Activated naive CD8-positive, alpha-beta T cell treated with anti-CD3 and anti-CD28 coated beads, Interleukin-2, amount 10 ng/mL, durations not matched to agents 7 days and 5 days (primary cell): ENCODE results near the gene SEC22A. TPM values are rescaled to one million over a fixed set of nuclear protein-coding genes. Genes with fewer than 3 reads are reported as not detected.

ENCODE experiments used
- ATAC-seq: fragments of 150-1000 bp; cut with Tn5 transposase; one replicate; pipeline ENCODE4 v1.10.0; 2021; ENCODE audit warnings: low read depth, moderate library complexity
- POLR2A ChIA-PET: fragments of 350-600 bp; sonication (Branson Sonifier 250); formaldehyde crosslinking; loops from one replicate; lab custom pipeline; 2021; ENCODE audit warnings: antibody characterized with exemption; lab: Charles Lee
- DNase-seq: peaks from one replicate; pipeline ENCODE4 v3.0.0; 2021
- H3K27ac Mint-ChIP-seq: one replicate; pipeline ENCODE4 v1.8.0; 2022; ENCODE audit warnings: mild to moderate bottlenecking, mixed read lengths
- H3K27me3 Mint-ChIP-seq: one replicate; pipeline ENCODE4 v1.8.0; 2022; ENCODE audit warnings: mild to moderate bottlenecking, moderate library complexity, mixed read lengths
- H3K36me3 Mint-ChIP-seq: one replicate; pipeline ENCODE4 v1.8.0; 2021; ENCODE audit warnings: mild to moderate bottlenecking, mixed read lengths
- H3K4me1 Mint-ChIP-seq: one replicate; pipeline ENCODE4 v1.8.0; 2021; ENCODE audit warnings: mixed read lengths
- H3K4me3 Mint-ChIP-seq: one replicate; pipeline ENCODE4 v1.8.0; 2022; ENCODE audit warnings: mild to moderate bottlenecking, moderate library complexity, mixed read lengths
- H3K9me3 Mint-ChIP-seq: one replicate; pipeline ENCODE4 v1.8.0; 2021; ENCODE audit warnings: mixed read lengths
- total RNA-seq, 2 experiments: library from RNA; stranded (reverse); gene quantifications; one replicate each; pipeline ENCODE4 v1.2.3, GENCODE V29; 2021

Gene SEC22A
- total RNA-seq, 2 experiments from 2014 or later = 13.3 to 21.4 TPM

GRCh38 chr3:123290107-123290930, 88.6 kb downstream of the SEC22A start:
- POLR2A ChIA-PET = no interaction called here
- Mint-ChIP-seq H3K4me3 (no peak overlapping the region), H3K27ac (no peak overlapping the region), H3K4me1 (no peaks in the 10 kb centered on the region), H3K27me3 (no peaks in the 10 kb centered on the region), H3K9me3 (no peaks in the 10 kb centered on the region), H3K36me3 (no peaks in the 10 kb centered on the region)
- DNase-seq (no peak), ATAC-seq (no peak)

- H3K4me3 Mint-ChIP-seq = no peak overlapping the region
- no peak for ATAC-seq
- no peaks in the 10 kb centered on the region for H3K4me1 Mint-ChIP-seq
- no peaks in the 10 kb centered on the region for H3K9me3 Mint-ChIP-seq
- no peaks in the 10 kb centered on the region for H3K36me3 Mint-ChIP-seq
- H3K27me3 Mint-ChIP-seq = no peaks in the 10 kb centered on the region
- no peak overlapping the region for H3K27ac Mint-ChIP-seq
- POLR2A ChIA-PET = no interaction called here
- no peak for DNase-seq
These were observed 89.2 kb downstream of the SEC22A start for GRCh38 chr3:123290962-123291361.

- H3K4me1 Mint-ChIP-seq = no peaks in the 10 kb centered on the region
- no peaks in the 10 kb centered on the region for H3K9me3 Mint-ChIP-seq
- H3K27ac Mint-ChIP-seq = no peak overlapping the region
- POLR2A ChIA-PET = no interaction called here
- H3K4me3 Mint-ChIP-seq = no peak overlapping the region
- H3K27me3 Mint-ChIP-seq = no peaks in the 10 kb centered on the region
- DNase-seq (no peak), ATAC-seq (no peak)
- no peaks in the 10 kb centered on the region for H3K36me3 Mint-ChIP-seq
These were observed 89.7 kb downstream of the SEC22A start for GRCh38 chr3:123291404-123291803.

GRCh38 chr3:123292321-123293310, 90.9 kb downstream of the SEC22A start:
- no peaks in the 10 kb centered on the region for H3K9me3 Mint-ChIP-seq
- H3K36me3 Mint-ChIP-seq = no peaks in the 10 kb centered on the region
- H3K4me3 Mint-ChIP-seq = no peak overlapping the region
- no peak overlapping the region for H3K27ac Mint-ChIP-seq
- POLR2A ChIA-PET = no interaction called here
- no peaks in the 10 kb centered on the region for H3K4me1 Mint-ChIP-seq
- no peak for DNase-seq
- no peaks in the 10 kb centered on the region for H3K27me3 Mint-ChIP-seq
- ATAC-seq = no peak

- Mint-ChIP-seq H3K9me3 (no peaks in the 10 kb centered on the region), H3K4me3 (no peak overlapping the region), H3K4me1 (no peaks in the 10 kb centered on the region), H3K27me3 (no peaks in the 10 kb centered on the region), H3K36me3 (no peaks in the 10 kb centered on the region), H3K27ac (no peak overlapping the region)
- POLR2A ChIA-PET = no interaction called here
- ATAC-seq (no peak), DNase-seq (no peak)
These were observed 92.7 kb downstream of the SEC22A start for GRCh38 chr3:123294296-123294938.

GRCh38 chr3:123295171-123295900, 93.6 kb downstream of the SEC22A start:
- H3K36me3 Mint-ChIP-seq = no peaks in the 10 kb centered on the region
- no peak overlapping the region for H3K4me3 Mint-ChIP-seq
- no peak overlapping the region for H3K27ac Mint-ChIP-seq
- POLR2A ChIA-PET = no interaction called here
- DNase-seq = no peak
- H3K27me3 Mint-ChIP-seq = no peaks in the 10 kb centered on the region
- H3K4me1 Mint-ChIP-seq = no peaks in the 10 kb centered on the region
- no peak for ATAC-seq
- H3K9me3 Mint-ChIP-seq = no peaks in the 10 kb centered on the region

- Mint-ChIP-seq H3K4me3 (no peak overlapping the region), H3K27me3 (no peaks in the 10 kb centered on the region), H3K4me1 (no peaks in the 10 kb centered on the region), H3K9me3 (no peaks in the 10 kb centered on the region), H3K36me3 (no peaks in the 10 kb centered on the region), H3K27ac (no peak overlapping the region)
- POLR2A ChIA-PET = no interaction called here
- DNase-seq (no peak), ATAC-seq (no peak)
These were observed 94.1 kb downstream of the SEC22A start for GRCh38 chr3:123295901-123296250.

- no peaks in the 10 kb centered on the region for H3K27me3 Mint-ChIP-seq
- DNase-seq = no peak
- H3K9me3 Mint-ChIP-seq = no peaks in the 10 kb centered on the region
- H3K27ac Mint-ChIP-seq = no peak overlapping the region
- no peaks in the 10 kb centered on the region for H3K36me3 Mint-ChIP-seq
- ATAC-seq = no peak
- no peak overlapping the region for H3K4me3 Mint-ChIP-seq
- POLR2A ChIA-PET = no interaction called here
- H3K4me1 Mint-ChIP-seq = no peaks in the 10 kb centered on the region
These were observed 94.5 kb downstream of the SEC22A start for GRCh38 chr3:123296261-123296660.

- no peaks in the 10 kb centered on the region for H3K27me3 Mint-ChIP-seq
- no peaks in the 10 kb centered on the region for H3K36me3 Mint-ChIP-seq
- no peak overlapping the region for H3K4me3 Mint-ChIP-seq
- no peak overlapping the region for H3K27ac Mint-ChIP-seq
- DNase-seq (no peak), ATAC-seq (no peak)
- no peaks in the 10 kb centered on the region for H3K9me3 Mint-ChIP-seq
- H3K4me1 Mint-ChIP-seq = no peaks in the 10 kb centered on the region
- POLR2A ChIA-PET = no interaction called here
These were observed 95.3 kb downstream of the SEC22A start for GRCh38 chr3:123296836-123297626.

GRCh38 chr3:123297627-123297899, 95.8 kb downstream of the SEC22A start:
- H3K4me3 Mint-ChIP-seq = no peak overlapping the region
- no peaks in the 10 kb centered on the region for H3K9me3 Mint-ChIP-seq
- no peaks in the 10 kb centered on the region for H3K36me3 Mint-ChIP-seq
- no peaks in the 10 kb centered on the region for H3K27me3 Mint-ChIP-seq
- ATAC-seq = no peak
- H3K27ac Mint-ChIP-seq = no peak overlapping the region
- no peak for DNase-seq
- POLR2A ChIA-PET = no interaction called here
- no peaks in the 10 kb centered on the region for H3K4me1 Mint-ChIP-seq

- Mint-ChIP-seq H3K27me3 (no peaks in the 10 kb centered on the region), H3K9me3 (no peaks in the 10 kb centered on the region), H3K27ac (no peak overlapping the region), H3K4me3 (no peak overlapping the region), H3K36me3 (no peaks in the 10 kb centered on the region), H3K4me1 (no peaks in the 10 kb centered on the region)
- ATAC-seq = no peak
- POLR2A ChIA-PET = no interaction called here
- DNase-seq = no peak
These were observed 97.2 kb downstream of the SEC22A start for GRCh38 chr3:123298903-123299302.

- POLR2A ChIA-PET = no interaction called here
- Mint-ChIP-seq H3K4me3 (no peak overlapping the region), H3K4me1 (no peaks in the 10 kb centered on the region), H3K27me3 (no peaks in the 10 kb centered on the region), H3K9me3 (no peaks in the 10 kb centered on the region), H3K36me3 (no peaks in the 10 kb centered on the region), H3K27ac (no peak overlapping the region)
- ATAC-seq = no peak
- no peak for DNase-seq
These were observed 97.8 kb downstream of the SEC22A start for GRCh38 chr3:123299581-123299980.
